HG03439 (cell line): ENCODE results near the gene ABHD17B.

ENCODE experiments used
- ATAC-seq: cut with Tn5 transposase; IDR thresholded peaks from one replicate; pipeline ENCODE4 v1.9.1; 2021; ENCODE audit warnings: mild to moderate bottlenecking, moderate library complexity; ENCODE audit not compliant: unreplicated experiment

Gene ABHD17B

DNA sequence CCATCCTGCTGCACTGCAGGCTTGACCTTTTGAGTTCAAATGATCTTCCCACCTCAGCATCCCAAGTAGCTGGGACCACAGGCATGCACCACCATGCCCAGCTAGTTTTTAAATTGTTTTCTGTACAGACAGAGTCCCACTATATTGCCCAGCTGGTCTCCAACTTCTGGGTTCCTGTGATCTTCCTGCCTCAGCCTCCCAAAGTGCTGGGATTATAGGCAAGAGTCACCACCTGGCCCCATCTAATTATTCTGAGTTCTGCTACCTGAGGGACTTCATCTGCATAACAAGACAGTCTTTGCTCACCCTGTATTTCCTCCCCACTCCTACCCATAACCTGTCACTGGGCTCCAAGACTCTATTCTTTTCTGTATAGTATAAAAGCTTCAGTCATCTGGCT is 88.1 kb downstream of the ABHD17B start:
- no peak for ATAC-seq

GRCh38 chr9:71822456-71822855 is 88.5 kb downstream of the ABHD17B start:
- no peak for ATAC-seq

GRCh38 chr9:71821405-71821804 is 89.6 kb downstream of the ABHD17B start:
- ATAC-seq, result no peak

GRCh38 chr9:71820403-71820921 is 90.5 kb downstream of the ABHD17B start:
- no peak for ATAC-seq

DNA sequence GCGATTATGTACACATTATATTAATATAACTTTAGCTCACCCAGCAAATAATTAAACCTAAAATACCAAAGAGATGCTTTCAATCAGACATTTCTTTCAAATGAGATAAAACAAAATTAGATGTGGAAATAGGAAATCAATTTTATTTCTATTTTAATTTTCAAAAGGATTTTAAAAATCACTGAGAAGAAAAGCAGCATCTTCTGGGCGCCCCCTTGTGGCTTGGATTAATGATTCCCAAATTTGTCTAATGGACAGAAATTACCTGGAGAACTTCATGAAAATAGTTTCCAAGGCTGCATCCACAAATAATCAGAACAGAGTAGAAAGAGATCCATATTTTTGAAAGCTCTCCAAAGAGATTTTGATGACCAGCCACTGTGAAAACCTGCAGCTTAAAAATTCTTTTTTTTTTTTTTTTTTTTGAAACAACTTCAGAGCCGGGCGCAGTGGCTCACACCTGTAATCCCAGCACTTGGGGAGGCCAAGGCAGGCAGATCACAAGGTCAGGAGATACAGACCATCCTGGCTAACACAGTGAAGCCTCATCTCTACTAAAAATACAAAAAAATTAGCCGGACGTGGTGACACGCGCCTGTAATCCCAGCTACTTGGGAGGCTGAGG is 91.8 kb downstream of the ABHD17B start:
- ATAC-seq, result no peak

GRCh38 chr9:71816916-71817451 is 94.0 kb downstream of the ABHD17B start:
- ATAC-seq, result no peak
